ENCODE measurements around the gene MINDY1. TPM values are rescaled to one million over a fixed set of nuclear protein-coding genes. Genes with fewer than 3 reads are reported as not detected.

MINDY1 gene
- total RNA-seq, 1 experiment from 2014 or later = 6.8 TPM

GRCh38 chr1:151007853-151008243, 1.1 kb upstream of the MINDY1 start:
- peaks cover 35 to 41% of the 10 kb centered on the region in 2 experiments for H3K4me1 Mint-ChIP-seq
- H2BK15ac ChIP-seq (ENCODE audit: low read depth, low read length) = no peak overlapping the region
- DNase-seq = no peak
- no peak overlapping the region for H4K8ac ChIP-seq (replicated peaks; ENCODE audit: insufficient read length, low read depth, low read length)
- H3K9ac ChIP-seq (ENCODE audit: extremely low read depth, insufficient read length, low read length) = no peak overlapping the region
- no peak for TF ChIP-seq CTCF (conservative IDR thresholded peaks at IDR 0.05)
- peak overlapping the region; percentile 64 for H2BK12ac ChIP-seq (ENCODE audit: insufficient read length, low read depth, low read length)
- no peak overlapping the region for H3K56ac ChIP-seq (ENCODE audit: insufficient read length, low read depth, low read length)
- H3K23me2 ChIP-seq (ENCODE audit: insufficient read length, low read depth, low read length, poor library complexity, severe bottlenecking) = peaks cover 13% of the 10 kb centered on the region
- H3K4me1 ChIP-seq (ENCODE audit: insufficient read depth, low read length) = peaks cover 5% of the 10 kb centered on the region; the same call in 1 of the 2 replicates
- H3K79me2 ChIP-seq (ENCODE audit: insufficient read depth, low read length) = no peaks in the 10 kb centered on the region; the same call in 1 of the 2 replicates
- H2AFZ ChIP-seq (ENCODE audit: low read length) = no peak overlapping the region
- no peaks in the 10 kb centered on the region; the same call in 1 of the 2 replicates for H3K27me3 Mint-ChIP-seq (ENCODE audit: low read depth)
- no peak overlapping the region for H2BK5ac ChIP-seq (ENCODE audit: insufficient read length, low read length)
- H3K27ac ChIP-seq (ENCODE audit: insufficient read length, low read depth, low read length) = peak overlapping the region; percentile 4
- peak overlapping the region; percentile 71 for H3K18ac ChIP-seq (ENCODE audit: insufficient read length, low read depth, low read length)
- H3K79me1 ChIP-seq (ENCODE audit: insufficient read depth, low read depth, low read length, poor library complexity, severe bottlenecking) = no peaks in the 10 kb centered on the region
- no peaks in the 10 kb centered on the region; a peak in 2 of 5 replicates for H3K9me3 Mint-ChIP-seq
- no CpG with 5 or more reads among the region's 4 CpGs for WGBS (ENCODE audit: extremely low coverage, insufficient read length, low lambda C conversion rate)
- H3K36me3 Mint-ChIP-seq (ENCODE audit: insufficient read depth in 1 of 3, low read depth in 3 of 3) = no peaks in the 10 kb centered on the region; a peak in 1 of 7 replicates
- H4K20me1 ChIP-seq (ENCODE audit: control insufficient read depth, insufficient read depth, insufficient read length) = no peaks in the 10 kb centered on the region
- H2BK20ac ChIP-seq (ENCODE audit: low read depth, low read length, poor library complexity, severe bottlenecking) = peak overlapping the region; percentile 33
- H4K5ac ChIP-seq (ENCODE audit: insufficient read length, low read depth, low read length) = no peak overlapping the region
- no peak overlapping the region for H3K23ac ChIP-seq (ENCODE audit: insufficient read length, low read depth, low read length)
- H2AK5ac ChIP-seq (ENCODE audit: insufficient read length, low read length) = no peak overlapping the region
- peak overlapping the region; percentile 82; the same call in 1 of the 2 replicates for H3K14ac ChIP-seq (ENCODE audit: insufficient read depth, low read length)
- no peaks in the 10 kb centered on the region for H3K27me3 ChIP-seq (ENCODE audit: insufficient read depth, low read length)
- H3K27ac Mint-ChIP-seq = peak overlapping the region; percentile 12 to 97 (median 96); a peak in 6 of 7 replicates
- H3K9me3 ChIP-seq (ENCODE audit: control insufficient read depth, low read depth, low read length) = no peaks in the 10 kb centered on the region
- H3K4me3 Mint-ChIP-seq = peak overlapping the region; percentile 97 to 99
- peak overlapping the region; percentile 78; the same call in 1 of the 2 replicates for H3K4ac ChIP-seq (ENCODE audit: low read depth, low read length)
- H4K91ac ChIP-seq (ENCODE audit: insufficient read length, low read depth, low read length) = no peak overlapping the region
- H2BK120ac ChIP-seq (ENCODE audit: low read depth, low read length, poor library complexity, severe bottlenecking) = peak overlapping the region; percentile 97
- H3T11ph ChIP-seq (ENCODE audit: low read length) = peak overlapping the region; percentile 92
- H3K4me2 ChIP-seq (ENCODE audit: insufficient read depth, insufficient read length, low read length) = peak overlapping the region; percentile 77
